Measurements from ENCODE around the gene SH3BP4. TPM values are rescaled to one million over a fixed set of nuclear protein-coding genes. Genes with fewer than 3 reads are reported as not detected.

SH3BP4 gene
- total RNA-seq, 1 donor from 2014 or later: 67.6 TPM

GRCh38 chr2:234958311-234958710 is 6.5 kb downstream of the SH3BP4 start:
- no peak for DNase-seq (ENCODE audit: low read depth)

DNA sequence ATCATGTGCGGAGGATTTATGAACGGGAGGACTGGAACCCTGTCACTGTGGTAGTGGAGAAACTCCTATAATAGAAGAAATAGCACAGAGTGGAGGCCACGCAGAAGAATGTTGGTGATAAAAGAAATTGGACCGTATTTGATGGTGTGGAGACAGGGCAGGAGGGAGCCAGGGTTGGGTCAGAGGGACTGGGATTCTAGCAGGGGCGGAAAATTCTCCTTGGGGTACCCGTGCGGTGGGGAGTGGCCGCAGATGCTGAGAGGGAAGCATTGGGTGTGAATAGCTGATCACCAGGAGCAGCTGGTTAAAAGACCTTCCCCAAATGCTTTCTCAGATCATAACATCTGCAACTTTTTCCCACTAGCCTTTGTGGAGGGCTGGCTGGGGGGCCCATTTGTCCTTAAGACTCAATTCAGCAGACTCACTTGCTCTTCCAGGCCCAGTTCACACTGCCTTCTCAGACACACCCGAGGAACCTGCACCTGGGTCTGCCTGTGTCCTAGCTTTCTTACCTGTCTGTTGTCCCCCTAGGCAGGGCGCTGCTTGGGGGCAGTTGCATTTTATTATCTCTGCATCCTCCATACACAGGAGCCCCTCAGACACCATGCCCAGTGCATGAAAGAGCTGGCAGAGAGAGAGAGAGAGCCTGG is 7.1 kb downstream of the SH3BP4 start:
- no peak overlapping the region for H3K4me3 ChIP-seq (ENCODE audit: low read depth, low read length)
- TF ChIP-seq, protein P1, sequence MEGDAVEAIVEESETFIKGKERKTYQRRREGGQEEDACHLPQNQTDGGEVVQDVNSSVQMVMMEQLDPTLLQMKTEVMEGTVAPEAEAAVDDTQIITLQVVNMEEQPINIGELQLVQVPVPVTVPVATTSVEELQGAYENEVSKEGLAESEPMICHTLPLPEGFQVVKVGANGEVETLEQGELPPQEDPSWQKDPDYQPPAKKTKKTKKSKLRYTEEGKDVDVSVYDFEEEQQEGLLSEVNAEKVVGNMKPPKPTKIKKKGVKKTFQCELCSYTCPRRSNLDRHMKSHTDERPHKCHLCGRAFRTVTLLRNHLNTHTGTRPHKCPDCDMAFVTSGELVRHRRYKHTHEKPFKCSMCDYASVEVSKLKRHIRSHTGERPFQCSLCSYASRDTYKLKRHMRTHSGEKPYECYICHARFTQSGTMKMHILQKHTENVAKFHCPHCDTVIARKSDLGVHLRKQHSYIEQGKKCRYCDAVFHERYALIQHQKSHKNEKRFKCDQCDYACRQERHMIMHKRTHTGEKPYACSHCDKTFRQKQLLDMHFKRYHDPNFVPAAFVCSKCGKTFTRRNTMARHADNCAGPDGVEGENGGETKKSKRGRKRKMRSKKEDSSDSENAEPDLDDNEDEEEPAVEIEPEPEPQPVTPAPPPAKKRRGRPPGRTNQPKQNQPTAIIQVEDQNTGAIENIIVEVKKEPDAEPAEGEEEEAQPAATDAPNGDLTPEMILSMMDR (conservative IDR thresholded peaks at IDR 0.05; ENCODE audit: low read depth, low read length): no peak
- DNase-seq (ENCODE audit: low read depth): no peak

More at GRCh38 chr2:234958311-234958710, 6.5 kb downstream of the SH3BP4 start:
- no peak overlapping the region for H3K4me3 ChIP-seq (ENCODE audit: low read depth, low read length)
- TF ChIP-seq, protein P1 (conservative IDR thresholded peaks at IDR 0.05; ENCODE audit: low read depth, low read length): no peak

GRCh38 chr2:234960175-234961088 is 8.6 kb downstream of the SH3BP4 start:
- TF ChIP-seq, protein P1 (conservative IDR thresholded peaks at IDR 0.05; ENCODE audit: low read depth, low read length): no peak
- no peak overlapping the region for H3K4me3 ChIP-seq (ENCODE audit: low read depth, low read length)

DNA sequence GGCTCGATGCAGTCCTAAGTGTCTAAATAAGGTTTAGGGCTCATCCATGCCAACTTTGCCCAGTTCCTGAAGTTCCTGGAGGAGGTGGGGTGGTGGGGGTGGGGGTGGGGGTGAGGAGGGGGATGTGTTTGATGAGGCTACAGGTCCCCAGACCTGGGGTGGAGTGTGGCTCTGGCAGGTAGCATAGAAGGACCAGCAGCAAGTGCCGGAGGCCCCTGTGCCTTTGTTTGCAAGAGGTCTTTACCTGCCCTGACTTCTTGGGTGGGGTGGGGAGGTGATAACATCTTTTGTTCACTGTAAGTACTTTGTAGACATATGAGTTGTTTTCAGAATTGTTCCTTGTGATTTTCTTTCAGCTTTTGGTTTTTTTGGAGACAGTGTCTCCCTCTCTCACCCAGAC is 10.0 kb downstream of the SH3BP4 start:
- no peak for DNase-seq (ENCODE audit: low read depth)
- TF ChIP-seq, protein P1 (conservative IDR thresholded peaks at IDR 0.05; ENCODE audit: low read depth, low read length): no peak
- H3K4me3 ChIP-seq (ENCODE audit: low read depth, low read length): no peak overlapping the region

More at GRCh38 chr2:234960175-234961088, 8.6 kb downstream of the SH3BP4 start:
- no peak for DNase-seq (ENCODE audit: low read depth)

DNA sequence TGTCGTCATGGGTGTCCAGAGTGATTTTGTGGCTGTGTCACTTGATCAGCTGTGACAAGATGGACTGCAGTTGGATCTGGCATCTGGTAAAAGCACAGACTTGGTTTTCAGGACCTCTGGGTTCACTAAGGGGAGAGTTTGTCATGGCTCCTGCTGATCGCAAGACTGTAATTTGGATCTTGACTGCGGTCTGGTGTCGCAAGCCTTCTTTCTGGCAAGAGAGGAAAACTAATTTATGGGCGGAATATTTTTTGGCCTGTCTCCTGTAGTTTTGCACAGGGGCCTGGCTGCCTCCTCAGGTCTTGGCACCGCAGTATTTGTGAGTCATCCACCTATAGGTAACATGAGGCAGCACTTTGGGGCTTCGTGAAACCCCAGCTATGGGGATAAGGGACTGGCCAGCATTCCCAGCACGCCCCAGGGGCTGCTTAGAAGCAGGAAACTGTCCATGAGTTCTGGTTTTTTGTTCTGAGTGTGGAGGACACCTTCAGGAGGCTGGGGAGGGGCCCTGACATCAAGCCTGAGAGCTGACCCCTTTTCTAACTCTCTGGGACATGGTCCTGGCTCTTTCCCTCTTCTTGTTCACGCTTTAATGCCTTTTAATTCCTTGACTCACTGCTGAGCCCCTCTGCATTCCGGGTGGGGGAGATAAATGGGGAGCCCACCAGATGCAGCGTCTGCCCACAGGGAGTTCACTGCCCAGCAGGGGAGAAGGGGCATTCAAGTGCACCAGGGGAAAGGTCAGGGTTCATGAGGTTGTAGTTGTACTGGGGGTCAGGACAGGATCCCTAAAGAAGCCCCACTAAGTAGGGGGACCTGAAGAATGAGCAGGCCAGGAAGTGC is 12.2 kb downstream of the SH3BP4 start:
- no peak overlapping the region for H3K4me3 ChIP-seq (ENCODE audit: low read depth, low read length)

More for the DNA sequence above, 12.2 kb downstream of the SH3BP4 start:
- DNase-seq (ENCODE audit: low read depth): no peak
- TF ChIP-seq, protein P1 (conservative IDR thresholded peaks at IDR 0.05; ENCODE audit: low read depth, low read length): no peak

All from epithelial cell of proximal tubule (primary cell).